Liver (tissue), 9 donors: Measurements from ENCODE around the gene PRDM5. TPM values are rescaled to one million over a fixed set of nuclear protein-coding genes. Genes with fewer than 3 reads are reported as not detected.

Experiments used
- DNase-seq: peaks from one replicate; pipeline ENCODE4 v3.0.0-alpha.2; 2017; ENCODE audit warnings: low spot score
- H3K27ac ChIP-seq, 2 donors: one replicate each; pipeline ENCODE4 v1.7.0; 2013; ENCODE audit warnings: inconsistent platforms in 2 of 2, low read length in 2 of 2, control low read depth in 1 of 2, low read depth in 1 of 2, mild to moderate bottlenecking in 1 of 2
- H3K27me3 ChIP-seq, 4 donors: one replicate each; pipeline versions ENCODE4 v1.6.1 to v1.7.0; 2013; ENCODE audit warnings: low read length in 3 of 4, inconsistent platforms in 1 of 4, mild to moderate bottlenecking in 1 of 4, moderate library complexity in 1 of 4; ENCODE audit not compliant: control insufficient read depth in 4 of 4, insufficient read depth in 4 of 4
- H3K36me3 ChIP-seq, 4 donors: one replicate each; pipeline versions ENCODE4 v1.6.1 to v1.7.0; 2013; ENCODE audit warnings: low read length in 3 of 4, mild to moderate bottlenecking in 3 of 4, low read depth in 1 of 4, moderate library complexity in 1 of 4; ENCODE audit not compliant: control insufficient read depth in 4 of 4, insufficient read depth in 3 of 4
- H3K4me1 ChIP-seq, 4 donors: one replicate each; pipeline versions ENCODE4 v1.6.1 to v1.7.0; 2013; ENCODE audit warnings: low read length in 3 of 4, mild to moderate bottlenecking in 3 of 4, moderate library complexity in 1 of 4; ENCODE audit not compliant: control insufficient read depth in 4 of 4, insufficient read depth in 4 of 4
- H3K4me3 ChIP-seq, 3 donors: one replicate each; pipeline versions ENCODE4 v1.6.1 to v1.7.0; 2013; ENCODE audit warnings: low read length in 3 of 3, control low read depth in 1 of 3, low read depth in 1 of 3, mild to moderate bottlenecking in 1 of 3
- H3K9ac ChIP-seq, 2 donors: one replicate each; pipeline ENCODE4 v1.7.0; 2013; ENCODE audit warnings: low read length in 2 of 2, mild to moderate bottlenecking in 2 of 2, moderate library complexity in 2 of 2, control low read depth in 1 of 2, low read depth in 1 of 2
- H3K9me3 ChIP-seq, 4 donors: one replicate each; pipeline versions ENCODE4 v1.6.1 to v1.7.0; 2013; ENCODE audit warnings: low read length in 3 of 4; ENCODE audit not compliant: control insufficient read depth in 4 of 4
- ATF3 ChIP-seq: IDR thresholded peaks from 2 replicates; pipeline ENCODE4 v1.6.1; 2016; ENCODE audit warnings: antibody characterized with exemption
- CTCF ChIP-seq: fragments of 150-350 bp; IDR thresholded peaks from 2 replicates; pipeline ENCODE4 v1.5.1; 2017; ENCODE audit warnings: improper control_type of control experiment, low read depth, low read length; ENCODE audit not compliant: missing input control
- EGR1 ChIP-seq, 2 donors: IDR thresholded peaks; 2 replicates each; pipeline ENCODE4 v1.6.1; 2016 to 2018; ENCODE audit warnings: antibody characterized with exemption in 2 of 2, low read depth in 2 of 2
- FOXA1 ChIP-seq: IDR thresholded peaks from 2 replicates; pipeline ENCODE4 v1.6.1; 2016; ENCODE audit warnings: antibody characterized with exemption
- FOXA2 ChIP-seq: IDR thresholded peaks from 2 replicates; pipeline ENCODE4 v1.6.1; 2016; ENCODE audit warnings: antibody characterized with exemption
- GABPA ChIP-seq, 2 donors: IDR thresholded peaks in 1 of 2; conservative IDR thresholded peaks in 1 of 2; 2 replicates each; pipeline ENCODE4 v1.6.1; 2016; ENCODE audit warnings: antibody characterized with exemption in 2 of 2, mild to moderate bottlenecking in 1 of 2, moderate library complexity in 1 of 2
- HNF4A ChIP-seq, 2 donors: conservative IDR thresholded peaks; 2 replicates each; pipeline ENCODE4 v1.6.1; 2016; ENCODE audit warnings: antibody characterized with exemption in 2 of 2, mild to moderate bottlenecking in 2 of 2
- HNF4G ChIP-seq: IDR thresholded peaks from 2 replicates; pipeline ENCODE4 v1.6.1; 2016; ENCODE audit warnings: antibody characterized with exemption
- JUND ChIP-seq, 2 donors: IDR thresholded peaks; 2 replicates each; pipeline ENCODE4 v1.6.1; 2016; ENCODE audit warnings: antibody characterized with exemption in 2 of 2
- NR2F2 ChIP-seq: IDR thresholded peaks from 2 replicates; pipeline ENCODE4 v1.6.1; 2016; ENCODE audit warnings: antibody characterized with exemption
- RAD21 ChIP-seq, 2 donors: IDR thresholded peaks; 2 replicates each; pipeline ENCODE4 v1.6.1; 2016; ENCODE audit warnings: antibody characterized with exemption in 2 of 2, mild to moderate bottlenecking in 2 of 2
- REST ChIP-seq: IDR thresholded peaks from 2 replicates; pipeline ENCODE4 v1.6.1; 2016; ENCODE audit warnings: antibody characterized with exemption, mild to moderate bottlenecking
- RXRA ChIP-seq, 2 donors: IDR thresholded peaks; 2 replicates each; pipeline ENCODE4 v1.6.1; 2017 to 2018; ENCODE audit warnings: antibody characterized with exemption in 2 of 2, mild to moderate bottlenecking in 1 of 2
- SP1 ChIP-seq: IDR thresholded peaks from 2 replicates; pipeline ENCODE4 v1.6.1; 2018; ENCODE audit warnings: antibody characterized with exemption, mild to moderate bottlenecking
- TAF1 ChIP-seq: conservative IDR thresholded peaks from 2 replicates; pipeline ENCODE4 v1.6.1; 2016; ENCODE audit warnings: antibody characterized with exemption, mild to moderate bottlenecking
- YY1 ChIP-seq: IDR thresholded peaks from 2 replicates; pipeline ENCODE4 v1.6.1; 2016; ENCODE audit warnings: antibody characterized with exemption, mild to moderate bottlenecking
- ZBTB33 ChIP-seq: IDR thresholded peaks from 2 replicates; pipeline ENCODE4 v1.6.1; 2016; ENCODE audit warnings: antibody characterized with exemption
- WGBS: extraction: QIAGEN DNeasy Blood & Tissue Kit; methylation state at CpG from one replicate; pipeline ENCODE4 v1.1.7; 2013; 5-methylcytosine and 5-hydroxymethylcytosine counted together
- polyA plus RNA-seq, 2 donors: library from polyadenylated mRNA; stranded (reverse) in 1 of 2; unstranded in 1 of 2; fragments of 200-250 nt in 1 of 2; fragments of >200 nt in 1 of 2; fragmentation: Nextera tagmentation in 1 of 2; extraction: Ambion mirVana in 1 of 2; gene quantifications; one replicate each; pipeline versions ENCODE4 v1.2.1 to v1.2.3, GENCODE V29; 2013 to 2015
- total RNA-seq, 2 donors: library from RNA; depleted of rRNA; stranded (reverse); fragments of >200 nt; gene quantifications; one replicate each; pipeline ENCODE4 v1.2.3, GENCODE V29; 2014
- donor health status: healthy.
- donor health status: healthy.
- donor health status: healthy.
- donor health status: healthy.
- donor health status: healthy.

Gene PRDM5
- total and polyA plus RNA-seq, 4 donors: 0.17 to 4.0 (median 1.1) TPM

GRCh38 chr4:120971884-120972283 lies 49.4 kb upstream of the PRDM5 start:
- DNase-seq: no peak
- H3K9ac ChIP-seq: no peak overlapping the region
- H3K27ac ChIP-seq: no peak overlapping the region
- WGBS: 59% methylated on average over 1 of the region's 1 CpG
- H3K27me3 ChIP-seq: peaks cover 0 to 3% (median 0%) of the 10 kb centered on the region in 4 donors
- TF ChIP-seq EGR1 (IDR thresholded peaks at IDR 0.05; ENCODE audit: low read depth in 2 of 2) (no peak), HNF4A (conservative IDR thresholded peaks at IDR 0.05) (no peak), YY1 (no peak), ZBTB33 (no peak), ATF3 (no peak), RXRA (IDR thresholded peaks at IDR 0.05) (no peak), CTCF (no peak), GABPA (IDR thresholded peaks at IDR 0.05 in 1 of 2, conservative IDR thresholded peaks at IDR 0.05 in 1 of 2) (no peak), RAD21 (IDR thresholded peaks at IDR 0.05) (no peak), JUND (IDR thresholded peaks at IDR 0.05) (no peak), FOXA1 (no peak), NR2F2 (no peak), FOXA2 (no peak), TAF1 (no peak), SP1 (no peak), REST (no peak)
- H3K36me3 ChIP-seq: no peaks in the 10 kb centered on the region
- no peaks in the 10 kb centered on the region for H3K4me1 ChIP-seq
- no peak overlapping the region for H3K4me3 ChIP-seq
- no peaks in the 10 kb centered on the region for H3K9me3 ChIP-seq

- H3K4me3 ChIP-seq: no peak overlapping the region
- H3K9me3 ChIP-seq: no peaks in the 10 kb centered on the region
- DNase-seq: no peak
- no peaks in the 10 kb centered on the region for H3K36me3 ChIP-seq
- H3K27me3 ChIP-seq: peaks cover 0 to 3% (median 0%) of the 10 kb centered on the region in 4 donors
- no peaks in the 10 kb centered on the region for H3K4me1 ChIP-seq
- no peak overlapping the region for H3K27ac ChIP-seq
- 70% methylated on average over 4 of the region's 4 CpGs for WGBS
- H3K9ac ChIP-seq: no peak overlapping the region
- TF ChIP-seq NR2F2 (no peak), ZBTB33 (no peak), HNF4A (conservative IDR thresholded peaks at IDR 0.05) (no peak), REST (no peak), ATF3 (no peak), SP1 (no peak), HNF4G (no peak), YY1 (no peak), FOXA1 (no peak), EGR1 (IDR thresholded peaks at IDR 0.05; ENCODE audit: low read depth in 2 of 2) (no peak), TAF1 (no peak), GABPA (IDR thresholded peaks at IDR 0.05 in 1 of 2, conservative IDR thresholded peaks at IDR 0.05 in 1 of 2) (no peak), RAD21 (IDR thresholded peaks at IDR 0.05) (no peak), FOXA2 (no peak), RXRA (IDR thresholded peaks at IDR 0.05) (no peak)
Observed at GRCh38 chr4:120965938-120966337, 43.4 kb upstream of the PRDM5 start.
